A673 (cell line): ENCODE measurements around the gene CHRNA7.

Experiments
- EZH2 ChIP-seq: fragments of 200-600 bp; sonication (generic); IDR thresholded peaks from 2 replicates; pipeline ENCODE4 v1.6.1; 2017; ENCODE audit warnings: borderline replicate concordance, low read depth, mild to moderate bottlenecking, mixed read lengths, antibody characterized with exemption, low read length; ENCODE audit not compliant: poor library complexity, severe bottlenecking
- TF ChIP-seq, protein P1 (sequence below): fragments of 300-800, 200-600 bp; sonication (generic); conservative IDR thresholded peaks from 2 replicates; pipeline ENCODE4 v1.5.1; 2017; ENCODE audit warnings: low read depth, mild to moderate bottlenecking, antibody characterized with exemption, low read length, moderate library complexity, mixed read lengths

DNA sequence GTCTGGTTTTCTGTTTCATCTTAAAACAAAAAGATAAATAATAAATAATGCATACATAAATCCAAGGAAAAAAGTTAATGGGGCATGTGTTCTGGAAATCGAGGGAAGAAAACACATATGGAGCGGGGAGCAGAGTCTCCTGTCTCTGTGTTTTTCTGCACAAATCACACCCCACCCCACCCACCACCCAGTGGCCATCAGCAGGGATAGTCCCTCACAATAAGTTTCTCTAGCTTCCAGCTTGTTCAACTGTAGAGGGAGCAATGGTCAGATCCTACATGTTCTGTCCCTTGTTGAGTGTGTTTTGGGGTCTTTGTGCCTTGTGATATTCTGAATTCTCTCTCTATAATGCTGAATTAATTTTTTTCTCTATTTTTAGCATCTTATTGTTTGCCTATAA, 26.8 kb upstream of the CHRNA7 start:
- TF ChIP-seq, protein P1, sequence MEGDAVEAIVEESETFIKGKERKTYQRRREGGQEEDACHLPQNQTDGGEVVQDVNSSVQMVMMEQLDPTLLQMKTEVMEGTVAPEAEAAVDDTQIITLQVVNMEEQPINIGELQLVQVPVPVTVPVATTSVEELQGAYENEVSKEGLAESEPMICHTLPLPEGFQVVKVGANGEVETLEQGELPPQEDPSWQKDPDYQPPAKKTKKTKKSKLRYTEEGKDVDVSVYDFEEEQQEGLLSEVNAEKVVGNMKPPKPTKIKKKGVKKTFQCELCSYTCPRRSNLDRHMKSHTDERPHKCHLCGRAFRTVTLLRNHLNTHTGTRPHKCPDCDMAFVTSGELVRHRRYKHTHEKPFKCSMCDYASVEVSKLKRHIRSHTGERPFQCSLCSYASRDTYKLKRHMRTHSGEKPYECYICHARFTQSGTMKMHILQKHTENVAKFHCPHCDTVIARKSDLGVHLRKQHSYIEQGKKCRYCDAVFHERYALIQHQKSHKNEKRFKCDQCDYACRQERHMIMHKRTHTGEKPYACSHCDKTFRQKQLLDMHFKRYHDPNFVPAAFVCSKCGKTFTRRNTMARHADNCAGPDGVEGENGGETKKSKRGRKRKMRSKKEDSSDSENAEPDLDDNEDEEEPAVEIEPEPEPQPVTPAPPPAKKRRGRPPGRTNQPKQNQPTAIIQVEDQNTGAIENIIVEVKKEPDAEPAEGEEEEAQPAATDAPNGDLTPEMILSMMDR = no peak
- TF ChIP-seq EZH2 = no peak
